ENCODE data around the gene RNF38.

DNA sequence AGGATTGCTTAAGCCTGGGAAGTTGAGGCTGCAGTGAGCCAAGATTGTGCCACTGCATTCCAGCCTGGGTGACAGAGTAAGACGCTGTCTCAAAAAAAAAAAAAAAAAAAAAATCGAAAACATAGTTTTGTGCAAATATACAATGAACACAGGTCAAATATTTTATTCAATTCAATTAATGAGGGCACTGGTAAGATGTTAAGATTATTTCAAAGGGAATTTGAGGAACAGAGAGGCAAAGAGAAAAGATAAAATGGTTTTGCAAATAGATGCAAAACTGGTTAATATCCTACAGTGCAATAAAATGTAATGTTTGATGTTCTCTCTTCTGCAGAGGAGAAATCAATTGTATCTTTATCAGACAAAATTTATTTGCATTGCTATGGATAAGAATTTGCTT lies 102.3 kb downstream of the RNF38 start:
- TF ChIP-seq, protein P1, sequence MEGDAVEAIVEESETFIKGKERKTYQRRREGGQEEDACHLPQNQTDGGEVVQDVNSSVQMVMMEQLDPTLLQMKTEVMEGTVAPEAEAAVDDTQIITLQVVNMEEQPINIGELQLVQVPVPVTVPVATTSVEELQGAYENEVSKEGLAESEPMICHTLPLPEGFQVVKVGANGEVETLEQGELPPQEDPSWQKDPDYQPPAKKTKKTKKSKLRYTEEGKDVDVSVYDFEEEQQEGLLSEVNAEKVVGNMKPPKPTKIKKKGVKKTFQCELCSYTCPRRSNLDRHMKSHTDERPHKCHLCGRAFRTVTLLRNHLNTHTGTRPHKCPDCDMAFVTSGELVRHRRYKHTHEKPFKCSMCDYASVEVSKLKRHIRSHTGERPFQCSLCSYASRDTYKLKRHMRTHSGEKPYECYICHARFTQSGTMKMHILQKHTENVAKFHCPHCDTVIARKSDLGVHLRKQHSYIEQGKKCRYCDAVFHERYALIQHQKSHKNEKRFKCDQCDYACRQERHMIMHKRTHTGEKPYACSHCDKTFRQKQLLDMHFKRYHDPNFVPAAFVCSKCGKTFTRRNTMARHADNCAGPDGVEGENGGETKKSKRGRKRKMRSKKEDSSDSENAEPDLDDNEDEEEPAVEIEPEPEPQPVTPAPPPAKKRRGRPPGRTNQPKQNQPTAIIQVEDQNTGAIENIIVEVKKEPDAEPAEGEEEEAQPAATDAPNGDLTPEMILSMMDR (IDR thresholded peaks at IDR 0.05; ENCODE audit: extremely low read depth in 1 of 2, insufficient read depth in 1 of 2, low read depth in 1 of 2, low read length in 2 of 2): no peak
- TF ChIP-seq POLR2AphosphoS5 (IDR thresholded peaks at IDR 0.05; ENCODE audit: insufficient read depth, low read depth, low read length): no peak
- TF ChIP-seq POLR2A (IDR thresholded peaks at IDR 0.05; ENCODE audit: low read depth, low read length): no peak
